PC-3 (cell line): ENCODE results near the gene ZNHIT6.

Experiments used
- EZH2 ChIP-seq: fragments of 300-600 bp; sonication (generic); IDR thresholded peaks from one replicate; pipeline ENCODE4 v1.6.1; 2017; ENCODE audit warnings: antibody characterized with exemption, mild to moderate bottlenecking, low read length; ENCODE audit not compliant: unreplicated experiment
- EZH2phosphoT487 ChIP-seq: fragments of 300-600 bp; sonication (generic); IDR thresholded peaks from 2 replicates; pipeline ENCODE4 v1.6.1; 2018; ENCODE audit warnings: mild to moderate bottlenecking, antibody characterized with exemption, low read length, borderline replicate concordance
- TF ChIP-seq, protein P1 (sequence below): fragments of 300-600 bp; sonication (generic); conservative IDR thresholded peaks from 2 replicates; pipeline ENCODE4 v1.5.1; 2017; ENCODE audit warnings: antibody characterized with exemption, low read depth, mild to moderate bottlenecking, low read length

GRCh38 chr1:85615586-85616363 lies 92.5 kb downstream of the ZNHIT6 start:
- TF ChIP-seq, protein P1, sequence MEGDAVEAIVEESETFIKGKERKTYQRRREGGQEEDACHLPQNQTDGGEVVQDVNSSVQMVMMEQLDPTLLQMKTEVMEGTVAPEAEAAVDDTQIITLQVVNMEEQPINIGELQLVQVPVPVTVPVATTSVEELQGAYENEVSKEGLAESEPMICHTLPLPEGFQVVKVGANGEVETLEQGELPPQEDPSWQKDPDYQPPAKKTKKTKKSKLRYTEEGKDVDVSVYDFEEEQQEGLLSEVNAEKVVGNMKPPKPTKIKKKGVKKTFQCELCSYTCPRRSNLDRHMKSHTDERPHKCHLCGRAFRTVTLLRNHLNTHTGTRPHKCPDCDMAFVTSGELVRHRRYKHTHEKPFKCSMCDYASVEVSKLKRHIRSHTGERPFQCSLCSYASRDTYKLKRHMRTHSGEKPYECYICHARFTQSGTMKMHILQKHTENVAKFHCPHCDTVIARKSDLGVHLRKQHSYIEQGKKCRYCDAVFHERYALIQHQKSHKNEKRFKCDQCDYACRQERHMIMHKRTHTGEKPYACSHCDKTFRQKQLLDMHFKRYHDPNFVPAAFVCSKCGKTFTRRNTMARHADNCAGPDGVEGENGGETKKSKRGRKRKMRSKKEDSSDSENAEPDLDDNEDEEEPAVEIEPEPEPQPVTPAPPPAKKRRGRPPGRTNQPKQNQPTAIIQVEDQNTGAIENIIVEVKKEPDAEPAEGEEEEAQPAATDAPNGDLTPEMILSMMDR = no peak
- TF ChIP-seq EZH2phosphoT487 (no peak), EZH2 (no peak)
